Activated naive CD4-positive, alpha-beta T cell treated with Interleukin-2 at 50 U/mL for 16 hours (primary cell): Measurements from ENCODE around the gene ACOT11.
"Not testable (repeated sequence)": the region's sequence is repeated elsewhere in the genome, so short reads cannot be mapped to it uniquely, and the experiment has no call there.

Source experiments
- DNase-seq: peaks from one replicate; pipeline ENCODE4 v3.0.0-alpha.2; 2020

Gene ACOT11

DNA sequence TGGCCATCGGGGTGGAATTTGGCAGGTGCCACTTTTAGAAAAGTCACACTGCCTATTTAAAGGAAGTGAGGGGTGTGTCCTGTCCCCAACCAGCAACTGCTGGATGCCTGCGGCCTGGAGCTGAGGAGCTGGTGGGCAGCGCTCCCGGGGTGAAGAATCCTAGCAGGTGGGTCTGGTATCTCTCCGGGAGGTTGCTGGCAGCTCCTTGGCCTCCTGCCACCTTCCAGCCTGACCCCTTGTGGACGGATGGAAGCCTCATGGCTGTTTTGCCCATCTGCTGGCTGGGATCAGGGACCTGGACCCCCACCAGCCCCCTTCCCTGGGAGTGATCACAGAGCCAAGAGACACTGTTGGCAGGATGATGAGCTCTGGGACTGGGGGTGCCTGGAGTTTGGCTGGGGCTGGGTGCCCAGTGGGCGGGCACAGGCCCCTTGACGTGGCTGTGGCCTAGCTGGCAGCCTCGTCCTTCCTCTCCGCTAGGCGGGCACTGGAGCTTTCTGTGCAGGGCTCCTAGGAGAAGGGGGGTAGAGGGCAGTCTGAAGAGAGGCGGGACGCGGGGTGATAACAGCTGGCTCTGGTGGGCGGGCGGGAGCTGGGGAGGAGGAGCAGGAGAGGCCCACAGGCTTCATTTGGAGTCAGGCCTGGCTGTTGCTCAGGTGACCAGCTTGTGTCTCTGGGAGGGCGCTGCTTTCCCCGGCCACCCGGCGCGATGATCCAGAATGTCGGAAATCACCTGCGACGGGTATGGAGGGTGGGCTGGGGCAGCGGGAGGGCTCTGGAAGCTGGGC is at the start of gene ACOT11:
Gene ACOT11 (plus strand): TSS at position 628 of the 788 bp plus-strand sequence. CDS start 82 bp downstream, at position 710.
- no peak for DNase-seq

DNA sequence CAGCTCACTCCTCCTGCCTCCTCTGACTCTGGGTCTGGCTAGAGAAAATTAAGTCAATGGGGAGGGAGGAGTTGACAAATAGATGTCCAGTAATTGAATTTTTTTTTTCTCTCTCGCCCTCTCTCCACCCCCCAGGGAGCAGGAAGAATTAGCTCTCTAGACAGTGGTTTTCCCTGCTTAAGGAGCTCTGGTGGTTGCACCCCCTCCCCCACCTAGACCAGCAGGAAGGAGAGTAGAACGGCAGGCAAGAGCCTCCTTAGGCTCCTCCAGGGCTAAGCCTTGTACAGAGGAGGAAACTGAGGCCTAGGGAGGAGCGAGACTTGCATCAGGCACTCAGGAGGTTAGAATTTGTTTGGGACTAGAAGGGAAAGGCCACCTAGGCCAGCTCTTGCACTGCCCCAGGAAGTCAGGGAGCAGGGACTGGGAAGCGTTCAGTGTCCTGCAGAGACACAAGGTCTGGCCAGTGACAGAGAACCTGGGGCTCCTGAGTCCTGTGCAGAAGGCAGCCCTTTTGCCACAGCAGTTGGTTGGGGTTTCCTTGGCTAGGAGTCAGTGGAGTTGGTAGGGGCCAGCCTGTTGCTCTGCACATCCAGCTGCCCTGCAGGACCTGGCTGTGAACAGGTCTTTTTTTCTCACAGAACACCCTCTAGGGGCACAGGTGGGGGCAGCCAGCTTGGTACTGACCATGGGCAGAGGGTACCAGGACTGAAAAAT is 49.5 kb upstream of the ACOT11 start:
- no peak for DNase-seq

DNA sequence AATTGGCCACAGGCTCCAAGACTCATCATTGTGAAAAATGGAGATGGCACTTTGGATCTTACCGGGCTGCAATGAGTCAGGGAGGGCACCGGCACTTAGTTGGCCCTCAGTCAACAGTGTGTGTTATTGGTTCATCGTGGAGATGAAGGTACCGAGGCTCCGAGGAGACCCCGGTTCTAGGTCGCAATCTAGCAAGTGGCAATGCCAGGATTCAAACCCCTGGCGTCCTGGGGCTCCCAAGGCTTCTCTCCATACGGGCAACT is 49.0 kb upstream of the ACOT11 start:
- no peak for DNase-seq

DNA sequence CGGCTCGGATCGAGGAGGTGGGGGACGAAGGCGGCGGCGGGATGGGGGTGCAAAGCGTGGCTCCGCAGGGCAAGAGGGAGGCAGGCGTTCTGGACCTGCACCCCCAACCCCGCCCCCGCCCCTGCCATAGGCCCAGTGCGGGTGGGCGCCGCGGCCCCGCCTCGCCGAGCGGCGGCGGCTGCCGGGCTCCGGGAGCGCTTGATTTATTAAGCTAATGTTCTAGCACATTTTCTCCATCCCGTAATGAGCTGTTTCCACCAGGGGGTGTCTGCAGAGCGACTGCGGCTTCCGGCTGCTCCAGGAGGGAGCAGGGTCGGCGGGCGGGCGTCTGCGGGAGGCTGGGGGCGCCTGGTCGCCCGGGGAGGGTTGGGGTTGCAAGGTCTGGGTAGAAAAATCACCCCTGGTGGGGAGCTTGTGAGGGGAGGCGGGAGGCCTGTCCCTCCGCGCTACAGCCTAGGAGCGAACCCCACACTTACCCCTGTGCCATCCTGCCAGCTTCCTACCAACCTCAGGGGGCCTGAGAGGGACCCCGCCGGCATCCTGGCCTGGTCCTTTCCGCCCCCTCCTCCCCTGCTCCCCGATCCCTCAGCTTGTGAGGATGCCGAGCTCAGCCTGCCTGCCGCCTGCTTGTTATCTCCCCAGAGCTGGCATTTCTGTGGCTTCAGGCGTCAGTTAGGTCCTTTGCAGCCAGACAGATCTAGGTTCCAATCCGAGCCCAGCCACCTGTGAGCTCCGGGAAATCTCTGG is 48.5 kb upstream of the ACOT11 start:
- DNase-seq, result no peak

- no peak for DNase-seq
Observed at GRCh38 chr1:54500107-54500431, 48.0 kb upstream of the ACOT11 start.

DNA sequence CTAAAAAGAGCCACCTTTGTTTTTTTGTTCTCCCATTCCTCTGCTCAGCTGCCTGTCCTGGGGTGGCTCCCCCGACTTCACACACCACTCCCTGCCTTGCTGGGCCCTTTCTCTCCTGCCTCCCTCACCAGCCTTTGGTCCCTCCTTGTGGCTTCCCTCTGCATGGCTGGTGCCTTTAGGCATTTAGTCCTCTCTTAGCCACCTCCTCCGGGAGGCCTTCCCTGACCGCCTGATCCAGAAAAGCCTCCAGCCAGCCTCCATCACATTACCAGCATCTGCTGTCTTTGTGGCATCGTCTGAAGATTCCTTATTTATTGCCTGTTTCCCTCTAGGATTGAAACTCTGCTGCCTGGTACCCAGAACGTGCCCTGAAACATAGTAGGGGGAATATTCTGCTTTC is 46.2 kb upstream of the ACOT11 start:
- no peak for DNase-seq

DNA sequence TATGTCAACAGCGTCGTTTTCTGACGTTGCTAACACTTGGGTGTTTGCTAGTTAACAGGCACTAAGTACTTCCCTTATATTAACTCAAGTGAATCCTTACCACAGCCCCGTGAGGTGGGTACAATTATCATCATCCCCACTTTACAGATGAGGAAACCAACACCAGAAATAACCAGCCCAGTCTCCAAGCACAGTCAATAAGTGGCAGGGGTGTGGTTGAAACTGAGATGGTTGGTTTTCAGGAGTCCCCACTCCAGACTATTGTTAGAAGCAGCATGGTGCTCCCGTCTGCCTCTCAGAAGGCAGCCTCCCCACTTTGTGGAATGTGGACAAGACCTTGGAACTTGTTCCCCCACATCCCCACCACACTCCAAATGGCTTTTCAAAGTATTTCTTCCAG is 45.7 kb upstream of the ACOT11 start:
- DNase-seq, result no peak

DNA sequence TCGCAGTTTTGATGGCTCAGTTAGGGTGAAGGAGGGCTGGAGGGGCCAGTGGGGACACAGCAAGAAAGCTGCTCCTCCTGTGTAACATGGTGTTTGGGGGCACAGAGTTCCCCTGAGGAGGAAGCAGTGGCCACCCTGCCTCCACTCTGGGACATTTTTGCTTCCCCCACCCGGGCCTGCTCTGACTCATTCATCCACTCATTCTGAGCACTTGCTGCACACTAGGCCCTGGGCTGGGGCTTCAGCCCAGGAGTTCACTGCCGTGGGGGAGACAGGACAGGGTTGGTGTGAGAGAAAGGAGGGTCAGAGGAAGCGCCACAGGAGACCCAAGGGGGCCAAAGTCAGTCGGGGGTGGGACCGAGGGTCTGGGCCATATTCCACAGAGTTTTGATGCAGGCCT is 41.4 kb upstream of the ACOT11 start:
- DNase-seq, result no peak

DNA sequence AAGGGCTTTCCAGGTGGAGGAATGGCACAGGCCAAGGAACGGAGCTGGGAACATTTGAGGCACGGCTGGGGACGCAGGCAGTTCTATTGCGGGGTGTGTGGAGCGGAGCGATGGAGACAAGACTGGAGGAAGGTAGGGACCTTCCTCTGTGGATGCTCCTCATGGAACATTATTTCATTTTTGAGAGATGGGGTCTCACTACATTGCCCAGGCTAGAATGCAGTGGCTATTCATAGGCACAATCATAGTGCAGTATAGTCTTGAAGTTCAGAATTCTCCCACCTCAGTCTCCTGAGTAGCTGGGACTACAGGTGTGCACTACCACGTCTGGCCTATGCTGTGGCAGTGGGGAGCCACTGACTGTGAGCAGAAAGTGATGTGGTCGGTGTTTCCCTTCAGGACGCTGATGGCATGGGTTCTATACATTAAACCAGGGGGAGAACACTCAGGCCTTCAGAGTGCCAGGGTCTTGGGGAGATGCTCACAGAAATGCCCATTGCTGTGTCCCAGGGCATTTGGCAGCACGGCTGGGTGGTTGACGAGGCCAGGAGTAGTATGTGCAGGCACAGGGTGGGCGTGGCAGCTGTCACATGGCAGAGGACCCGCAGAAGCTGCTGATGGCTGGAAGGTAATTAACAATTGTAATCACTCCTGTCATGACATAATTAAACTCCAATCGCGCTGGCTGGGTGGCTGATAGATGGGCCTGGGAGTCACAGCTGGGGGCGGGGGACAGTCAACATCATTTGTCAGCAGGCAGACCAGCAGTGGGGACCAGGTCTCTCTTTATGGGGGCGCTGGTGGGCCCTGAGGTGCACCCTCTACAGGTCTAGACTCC is 40.8 kb upstream of the ACOT11 start:
- DNase-seq, result no peak

DNA sequence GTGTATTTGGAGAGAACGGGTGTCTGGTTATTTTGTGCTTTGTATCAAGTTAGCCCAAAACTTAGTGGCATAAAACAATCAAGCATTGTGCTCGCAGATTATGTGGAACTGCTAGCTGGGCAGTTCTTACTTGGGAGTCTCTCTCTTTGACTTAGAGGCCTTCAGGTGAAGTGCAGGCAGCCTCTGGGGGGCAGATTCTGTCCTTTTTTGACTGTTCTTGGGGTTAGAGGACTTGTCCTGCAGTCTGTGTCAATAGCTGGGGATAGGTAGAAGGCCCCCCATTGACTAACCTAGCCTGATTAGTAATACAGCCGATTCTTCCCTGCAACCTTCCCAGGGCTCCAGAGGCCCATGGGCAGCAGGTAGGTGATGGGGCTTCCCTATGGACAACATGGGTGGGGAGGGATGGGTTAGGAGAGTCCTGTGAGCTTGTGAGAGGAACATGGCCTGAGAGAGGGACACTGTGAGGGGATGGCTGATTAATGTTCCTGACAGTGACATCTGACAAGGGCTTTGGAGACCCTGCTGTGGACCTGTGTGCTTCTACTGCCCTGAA is 37.2 kb upstream of the ACOT11 start:
- no peak for DNase-seq

DNA sequence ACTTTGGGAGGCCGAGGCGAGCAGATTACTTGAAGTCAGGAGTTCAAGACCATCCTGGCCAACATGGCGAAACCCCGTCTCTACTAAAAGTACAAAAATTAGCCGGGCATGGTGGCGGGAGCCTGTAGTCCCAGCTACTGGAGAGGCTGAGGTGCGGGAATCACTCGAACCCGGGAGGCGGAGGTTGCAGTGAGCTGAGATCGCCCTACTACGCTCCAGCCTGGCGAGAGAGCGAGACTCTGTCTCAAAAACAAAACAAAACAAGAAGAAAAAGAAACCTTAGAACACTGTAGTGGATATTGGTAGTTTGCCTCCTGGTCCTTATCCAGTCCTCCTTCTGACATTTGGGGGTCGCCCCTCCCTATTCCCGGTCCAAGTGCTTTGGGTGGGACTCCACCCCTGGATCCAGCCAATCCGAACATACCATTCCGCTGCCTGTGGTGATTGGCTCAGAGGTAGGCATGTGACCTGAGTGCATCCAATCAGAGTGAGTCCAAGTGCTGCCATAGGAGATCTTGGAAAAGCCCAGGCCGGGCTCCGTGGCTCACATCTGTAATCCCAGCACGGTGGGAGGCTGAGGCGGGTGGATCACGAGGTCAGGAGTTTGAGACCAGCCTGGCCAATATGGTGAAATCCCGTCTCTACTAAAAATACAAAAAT is 34.0 kb upstream of the ACOT11 start:
- not testable (repeated sequence) for DNase-seq

DNA sequence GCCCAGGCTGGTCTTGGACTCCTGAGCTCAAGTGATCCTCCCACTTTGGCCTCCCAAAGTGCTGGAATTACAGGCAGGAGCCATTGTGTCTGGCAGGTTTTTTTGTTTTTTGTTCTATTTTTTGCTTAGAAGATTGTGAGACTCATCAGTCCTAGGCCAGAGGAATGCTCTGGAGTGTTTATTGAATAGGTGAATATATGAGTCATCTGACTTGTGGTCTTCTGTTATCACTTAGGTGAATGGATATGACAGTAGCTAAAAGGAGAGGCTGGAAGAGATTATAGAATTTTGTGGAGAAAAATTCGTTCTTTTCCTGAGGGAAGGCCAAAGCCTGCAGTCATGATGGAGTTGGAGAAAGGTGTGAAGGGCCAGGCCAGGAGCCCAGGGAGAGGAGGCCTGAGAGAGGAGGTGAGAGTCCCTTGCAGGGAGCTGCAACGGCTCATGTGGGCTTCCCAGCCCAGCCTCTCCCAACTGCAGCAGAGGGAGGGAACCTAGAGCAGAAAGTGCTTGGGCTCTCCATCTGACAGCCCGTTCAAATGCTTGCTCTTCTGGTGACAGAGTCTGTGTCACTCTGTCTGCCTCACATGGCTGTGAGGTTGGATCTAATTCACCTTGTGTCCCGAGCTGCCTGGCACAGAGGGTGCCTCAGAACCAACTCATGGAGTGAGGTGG is 31.6 kb upstream of the ACOT11 start:
- DNase-seq, result no peak

GRCh38 chr1:54517496-54517895 is 30.5 kb upstream of the ACOT11 start:
- no peak for DNase-seq

DNA sequence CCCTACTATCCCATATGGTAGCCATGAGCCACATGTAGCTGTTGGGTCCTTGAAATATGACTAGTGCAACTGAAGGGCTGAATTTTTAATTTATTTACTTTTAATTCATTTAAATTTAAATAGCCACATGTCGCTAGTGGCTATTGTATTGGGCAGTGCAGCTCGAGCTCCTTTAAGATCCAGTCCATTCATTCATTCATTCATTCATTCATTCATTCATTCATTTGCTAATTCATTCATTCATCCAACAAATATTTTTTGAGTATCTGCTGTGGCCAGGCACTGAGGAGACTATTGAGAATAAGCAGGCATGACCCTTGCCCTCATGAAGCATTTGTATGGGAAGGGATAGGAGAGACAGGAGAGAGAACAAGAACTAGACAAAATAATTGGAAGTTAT is 29.5 kb upstream of the ACOT11 start:
- no peak for DNase-seq

GRCh38 chr1:54519709-54520108 is 28.3 kb upstream of the ACOT11 start:
- no peak for DNase-seq

DNA sequence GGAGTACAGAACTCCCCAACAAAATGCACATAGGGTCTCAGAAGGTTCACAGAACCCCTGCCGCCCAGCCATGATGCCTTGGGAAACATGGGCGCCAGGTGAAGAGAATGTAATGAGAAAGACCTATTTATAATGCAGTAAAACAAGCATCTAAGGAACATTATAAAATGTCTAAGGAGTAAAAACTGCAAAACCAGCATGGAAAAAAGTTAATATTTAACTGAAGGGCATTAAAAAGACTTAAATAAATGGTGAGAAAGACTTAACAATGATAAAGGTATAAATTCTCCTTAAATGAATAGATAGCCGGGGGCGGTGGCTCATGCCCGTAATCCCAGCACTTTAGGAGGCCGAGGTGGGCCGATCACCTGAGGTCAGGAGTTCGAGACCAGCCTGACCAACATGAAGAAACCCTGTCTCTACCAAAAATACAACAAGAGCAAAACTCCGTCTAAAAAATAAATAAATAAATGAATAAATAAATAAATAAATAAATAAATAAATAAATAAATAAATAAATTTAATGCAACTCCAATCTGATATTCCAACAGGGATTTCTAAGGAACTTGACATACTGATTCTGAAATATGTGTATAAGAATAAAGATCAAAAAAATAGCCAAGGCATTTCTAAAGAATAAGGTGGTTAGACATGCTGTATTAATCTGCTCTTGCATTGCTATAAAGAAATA is 27.3 kb upstream of the ACOT11 start:
- no peak for DNase-seq

DNA sequence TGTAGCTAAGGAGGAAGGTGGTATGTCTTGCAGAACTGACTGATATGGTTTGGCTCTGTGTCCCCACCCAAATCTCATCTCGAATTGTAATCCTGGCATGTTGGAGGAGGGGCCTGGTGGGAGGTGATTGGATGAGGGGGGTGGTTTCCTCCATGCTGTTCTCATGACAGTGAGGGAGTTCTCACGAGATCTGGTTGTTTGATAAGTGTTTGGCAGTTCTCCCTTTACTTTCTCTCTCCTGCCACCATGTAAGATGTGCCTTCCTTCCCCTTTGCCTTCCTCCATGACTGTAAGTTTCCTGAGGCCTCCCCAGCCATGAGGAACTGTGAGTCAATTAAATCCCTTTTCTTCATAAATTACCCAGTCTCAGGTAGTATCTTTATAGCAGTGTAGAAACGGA is 21.5 kb upstream of the ACOT11 start:
- not testable (repeated sequence) for DNase-seq

GRCh38 chr1:54528613-54529012 is 19.4 kb upstream of the ACOT11 start:
- DNase-seq, result no peak

DNA sequence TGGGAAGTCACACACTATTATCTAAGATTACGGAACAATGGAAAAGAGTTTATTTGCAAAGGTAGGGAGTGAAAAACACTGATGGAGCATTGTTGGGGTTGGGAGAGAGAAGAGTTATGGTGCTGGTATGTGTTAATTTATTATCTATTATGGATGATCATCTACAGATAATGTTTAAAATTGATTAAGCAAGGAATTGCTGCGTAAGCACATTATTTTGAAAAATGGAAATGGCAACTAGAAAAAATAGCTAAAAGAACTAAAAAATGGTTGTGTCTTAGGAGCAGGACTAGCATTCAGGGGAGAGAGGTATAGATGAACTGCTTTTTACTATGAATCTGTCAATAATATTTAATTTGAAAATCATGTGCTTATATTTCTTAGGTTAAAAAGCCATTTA is 16.0 kb upstream of the ACOT11 start:
- no peak for DNase-seq

DNA sequence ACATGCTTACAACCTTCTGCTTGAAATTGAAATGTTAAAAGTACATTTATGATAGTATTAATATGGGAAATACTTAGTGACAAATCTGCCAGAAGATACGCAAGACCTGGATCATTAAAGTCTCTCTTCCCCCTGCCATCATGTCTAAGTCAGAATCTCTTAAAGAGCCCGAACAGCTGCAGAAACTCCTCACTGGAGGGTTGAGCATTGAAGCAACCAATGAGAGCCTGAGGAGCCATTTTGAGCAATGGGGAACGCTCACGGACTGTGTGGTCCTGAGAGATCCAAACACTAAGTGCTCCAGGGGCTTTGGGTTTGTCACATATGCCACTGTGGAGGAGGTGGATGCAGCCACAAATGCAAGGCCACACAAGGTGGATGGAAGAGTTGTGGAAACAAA is 11.4 kb upstream of the ACOT11 start:
- not testable (repeated sequence) for DNase-seq

GRCh38 chr1:54537611-54538010 is 10.4 kb upstream of the ACOT11 start:
- no peak for DNase-seq
